ENCODE data around the gene IL3RA. TPM values are rescaled to one million over a fixed set of nuclear protein-coding genes. Genes with fewer than 3 reads are reported as not detected.
"Not testable (repeated sequence)": the region's sequence is repeated elsewhere in the genome, so short reads cannot be mapped to it uniquely, and the experiment has no call there.

IL3RA gene
- total RNA-seq, 6 experiments from 2014 or later = 0.42 to 1.7 (median 0.69) TPM

- intact Hi-C loops (cut with DNase I) = no loop called here
- Histone ChIP-seq H3K9me3 (no peaks in the 10 kb centered on the region), H3K4me1 (no peaks in the 10 kb centered on the region), H3K27ac (no peak overlapping the region), H3K4me3 (no peak overlapping the region), H3K27me3 (no peaks in the 10 kb centered on the region), H3K36me3 (no peaks in the 10 kb centered on the region)
- TF ChIP-seq CTCF (IDR thresholded peaks at IDR 0.05) = no peak
- TF ChIP-seq POLR2A (IDR thresholded peaks at IDR 0.05) = no peak
- DNase-seq (no peak), ATAC-seq (no peak)
- WGBS (ENCODE audit: insufficient coverage, low coverage, low lambda C conversion rate, missing lambda C conversion rate) = 29% methylated on average over 15 of the region's 20 CpGs
These were observed 11.0 kb upstream of the IL3RA start for GRCh38 chrX:1325515-1326116.

- intact Hi-C loops (cut with DNase I) = no loop called here
- Histone ChIP-seq H3K4me1 (no peaks in the 10 kb centered on the region), H3K27me3 (no peaks in the 10 kb centered on the region), H3K27ac (no peak overlapping the region), H3K4me3 (no peak overlapping the region), H3K36me3 (no peaks in the 10 kb centered on the region), H3K9me3 (no peaks in the 10 kb centered on the region)
- ATAC-seq (no peak), DNase-seq (no peak)
- TF ChIP-seq CTCF (IDR thresholded peaks at IDR 0.05) = no peak
- no peak for TF ChIP-seq POLR2A (IDR thresholded peaks at IDR 0.05)
- WGBS (ENCODE audit: insufficient coverage, low coverage, low lambda C conversion rate, missing lambda C conversion rate) = 20% methylated on average over 3 of the region's 18 CpGs
These were observed 8.8 kb upstream of the IL3RA start for GRCh38 chrX:1327651-1328304.

- H3K4me3 ChIP-seq = no peak overlapping the region
- TF ChIP-seq POLR2A (IDR thresholded peaks at IDR 0.05) = no peak
- TF ChIP-seq CTCF (IDR thresholded peaks at IDR 0.05) = no peak
- intact Hi-C loops (cut with DNase I) = no loop called here
- DNase-seq (no peak), ATAC-seq (peak in 1 of 4 donors; percentile 27)
- H3K4me1 ChIP-seq = no peaks in the 10 kb centered on the region
- no peaks in the 10 kb centered on the region for H3K9me3 ChIP-seq
- H3K36me3 ChIP-seq = no peaks in the 10 kb centered on the region
- WGBS (ENCODE audit: insufficient coverage, low coverage, low lambda C conversion rate, missing lambda C conversion rate) = 33% methylated on average over 9 of the region's 12 CpGs
- no peaks in the 10 kb centered on the region for H3K27me3 ChIP-seq
- no peak overlapping the region for H3K27ac ChIP-seq
These were observed 6.0 kb upstream of the IL3RA start for GRCh38 chrX:1330605-1331004.

GRCh38 chrX:1332433-1332832 lies 4.2 kb upstream of the IL3RA start:
- H3K27ac ChIP-seq; H3K36me3 ChIP-seq; ATAC-seq; intact Hi-C loops (cut with DNase I); H3K27me3 ChIP-seq; DNase-seq; H3K4me3 ChIP-seq; H3K4me1 ChIP-seq; H3K9me3 ChIP-seq: not testable (repeated sequence)
- WGBS (ENCODE audit: insufficient coverage, low coverage, low lambda C conversion rate, missing lambda C conversion rate) = 89% methylated on average over 4 of the region's 4 CpGs

- intact Hi-C loops (cut with DNase I) = no loop called here
- H3K27me3 ChIP-seq = no peaks in the 10 kb centered on the region
- no peak for TF ChIP-seq POLR2A (IDR thresholded peaks at IDR 0.05)
- no peaks in the 10 kb centered on the region for H3K9me3 ChIP-seq
- H3K27ac ChIP-seq = no peak overlapping the region
- ATAC-seq (peak; percentile 60 to 91 (median 76)), DNase-seq (no peak)
- H3K36me3 ChIP-seq = no peaks in the 10 kb centered on the region
- H3K4me3 ChIP-seq = no peak overlapping the region
- 23% methylated on average over 9 of the region's 10 CpGs for WGBS (ENCODE audit: insufficient coverage, low coverage, low lambda C conversion rate, missing lambda C conversion rate)
- H3K4me1 ChIP-seq = no peaks in the 10 kb centered on the region
These were observed 1.7 kb upstream of the IL3RA start for GRCh38 chrX:1334854-1335253.
